ENCODE data around the gene MRPL17.

Gene MRPL17

GRCh38 chr11:6655020-6655789, 27.9 kb downstream of the MRPL17 start:
- DNase-seq (ENCODE audit: low read depth in 1 of 2, low spot score in 1 of 2), result peak in 1 of 2 donors; percentile 4

- no peak for DNase-seq (ENCODE audit: low read depth in 1 of 2, low spot score in 1 of 2)
These were observed 28.7 kb downstream of the MRPL17 start for GRCh38 chr11:6654281-6655019.

DNA sequence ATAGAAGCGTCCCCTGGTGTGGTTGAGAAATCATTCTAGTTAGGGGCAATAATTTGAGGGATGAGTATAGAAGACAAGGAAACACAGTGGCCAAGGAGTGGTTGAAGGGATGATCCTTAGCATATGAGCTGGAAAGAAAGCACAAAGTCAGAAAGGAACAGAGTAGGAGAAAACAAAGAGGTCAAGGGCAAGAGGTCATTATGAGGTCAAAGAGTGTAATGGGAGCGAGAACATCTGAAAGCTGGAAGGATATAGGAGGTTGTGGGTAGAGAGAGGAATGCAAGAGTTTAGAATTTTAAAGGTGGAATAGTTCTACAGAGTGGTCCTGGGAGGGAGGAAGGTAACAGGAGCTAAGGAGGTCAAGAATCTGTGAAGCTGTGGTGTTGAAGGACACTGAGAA, 29.5 kb downstream of the MRPL17 start:
- no peak for DNase-seq (ENCODE audit: low read depth in 1 of 2, low spot score in 1 of 2)

DNA sequence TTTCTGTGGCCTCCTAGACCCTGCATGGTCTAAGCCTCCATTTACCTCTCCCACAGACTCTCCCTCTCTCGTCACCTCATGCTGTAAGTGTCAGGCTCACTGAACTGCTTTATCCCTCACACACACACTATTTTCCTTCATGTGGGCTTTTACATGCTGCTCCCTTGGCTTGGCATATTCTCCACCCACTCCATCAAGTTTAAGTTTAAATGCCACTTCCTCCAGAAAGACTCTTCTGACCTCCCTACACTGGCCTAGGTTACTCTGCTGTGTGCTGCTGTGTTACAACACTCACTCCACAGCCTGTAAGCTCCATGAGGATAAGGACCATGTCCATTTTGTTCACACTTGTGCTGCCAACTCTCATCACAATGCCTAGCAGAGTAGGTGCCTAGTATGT, 30.0 kb downstream of the MRPL17 start:
- DNase-seq (ENCODE audit: low read depth in 1 of 2, low spot score in 1 of 2), result no peak

DNA sequence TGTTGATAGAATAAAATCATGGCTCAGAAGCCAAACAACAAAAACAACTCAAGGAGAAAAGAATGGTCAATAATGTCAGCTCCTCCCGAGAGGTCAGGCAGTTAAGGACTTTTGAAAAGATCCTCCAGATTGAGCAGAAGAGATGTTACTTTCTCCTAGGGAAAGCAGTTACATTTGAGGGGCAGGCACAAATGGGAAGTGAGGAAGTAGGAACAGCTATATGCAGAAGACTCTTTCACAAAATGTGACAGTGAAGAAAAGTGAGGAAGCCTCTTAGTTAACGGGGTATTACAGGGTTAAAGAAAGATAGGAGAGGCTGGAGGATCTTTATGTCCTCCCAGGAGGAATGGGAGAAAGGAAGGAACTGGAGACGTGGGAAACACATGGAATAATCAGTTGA, 31.0 kb downstream of the MRPL17 start:
- no peak for DNase-seq (ENCODE audit: low read depth in 1 of 2, low spot score in 1 of 2)

GRCh38 chr11:6650980-6651379, 32.2 kb downstream of the MRPL17 start:
- DNase-seq (ENCODE audit: low read depth in 1 of 2, low spot score in 1 of 2), result peak in 1 of 2 donors; percentile 19

- no peak for DNase-seq (ENCODE audit: low read depth in 1 of 2, low spot score in 1 of 2)
These were observed 33.0 kb downstream of the MRPL17 start for GRCh38 chr11:6650104-6650503.

DNA sequence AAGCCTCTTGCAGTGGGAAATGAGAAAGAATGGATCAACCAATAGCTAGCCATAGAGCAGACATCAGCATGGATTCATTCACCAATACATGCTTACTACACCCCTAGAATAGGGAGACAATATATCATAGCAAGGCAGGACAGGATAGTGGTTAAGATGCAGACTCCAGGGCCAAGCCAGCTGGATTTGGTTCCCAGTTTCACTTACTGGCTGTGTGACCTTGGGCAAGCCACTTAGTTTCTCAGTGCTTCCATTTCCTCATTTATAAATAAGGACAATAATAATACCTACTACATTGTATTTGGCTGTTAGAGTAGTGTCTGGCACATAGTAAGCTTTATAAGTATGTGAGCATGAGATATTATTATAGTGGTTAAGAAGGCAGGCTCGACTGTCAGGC, 34.6 kb downstream of the MRPL17 start:
- no peak for DNase-seq (ENCODE audit: low read depth in 1 of 2, low spot score in 1 of 2)

DNA sequence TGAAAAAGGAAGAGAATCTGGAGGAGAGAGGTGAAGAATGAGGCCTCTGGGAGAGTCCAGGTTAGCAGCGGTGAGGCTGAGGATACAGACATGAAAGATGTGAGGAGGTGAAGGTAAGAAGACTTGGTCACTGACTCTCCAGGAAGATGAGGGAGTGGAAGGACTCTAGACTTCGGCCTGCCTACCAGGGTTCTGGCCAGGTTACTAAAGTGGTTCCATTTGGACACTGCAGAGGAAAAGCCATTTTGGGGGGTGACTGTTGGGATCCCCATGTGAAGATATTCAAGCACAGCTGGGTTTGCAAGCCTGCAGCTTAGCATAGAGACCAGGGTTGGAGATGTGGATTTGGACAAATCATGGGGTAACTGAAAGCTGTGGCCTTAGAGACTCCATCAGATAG, 35.3 kb downstream of the MRPL17 start:
- no peak for DNase-seq (ENCODE audit: low read depth in 1 of 2, low spot score in 1 of 2)

DNA sequence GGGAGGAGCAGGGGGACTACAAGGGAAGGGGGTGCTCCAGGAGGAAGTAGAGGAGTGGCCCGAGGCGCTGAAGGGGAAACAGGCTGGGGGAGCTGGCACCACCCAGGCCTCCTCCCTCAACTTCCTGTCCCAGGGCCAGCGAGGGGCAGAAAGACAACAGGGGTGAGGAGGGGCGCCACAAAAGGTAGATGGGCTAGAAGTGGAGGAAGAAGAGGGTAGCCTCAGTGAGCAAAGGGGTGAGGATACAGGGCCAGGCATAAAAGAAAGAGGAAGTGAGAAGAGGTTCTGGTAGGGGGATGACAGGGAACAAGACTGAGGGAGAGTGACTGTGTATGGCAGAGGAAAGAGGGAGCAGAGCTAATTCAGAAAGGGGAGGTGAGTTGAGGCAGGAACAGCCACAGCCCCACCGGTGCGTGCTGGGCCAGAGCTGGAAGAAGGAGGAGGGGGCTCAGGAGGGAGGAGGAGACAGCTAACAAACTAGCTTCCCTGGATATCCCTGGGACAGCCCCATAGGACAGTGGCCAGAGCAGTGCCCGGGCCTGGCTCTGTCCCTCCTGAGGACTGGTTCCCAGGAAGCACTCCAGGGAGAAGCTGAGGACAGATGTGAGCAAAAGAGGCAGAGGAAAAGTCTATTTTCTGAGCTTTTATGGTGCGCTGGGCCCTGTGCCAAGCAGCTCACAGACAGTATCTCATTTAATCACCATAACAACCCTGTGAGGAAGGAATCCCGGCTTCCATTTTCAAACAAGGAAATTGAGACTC, 36.0 kb downstream of the MRPL17 start:
- no peak for DNase-seq (ENCODE audit: low read depth in 1 of 2, low spot score in 1 of 2)

GRCh38 chr11:6646576-6646917, 36.6 kb downstream of the MRPL17 start:
- DNase-seq (ENCODE audit: low read depth in 1 of 2, low spot score in 1 of 2), result no peak

DNA sequence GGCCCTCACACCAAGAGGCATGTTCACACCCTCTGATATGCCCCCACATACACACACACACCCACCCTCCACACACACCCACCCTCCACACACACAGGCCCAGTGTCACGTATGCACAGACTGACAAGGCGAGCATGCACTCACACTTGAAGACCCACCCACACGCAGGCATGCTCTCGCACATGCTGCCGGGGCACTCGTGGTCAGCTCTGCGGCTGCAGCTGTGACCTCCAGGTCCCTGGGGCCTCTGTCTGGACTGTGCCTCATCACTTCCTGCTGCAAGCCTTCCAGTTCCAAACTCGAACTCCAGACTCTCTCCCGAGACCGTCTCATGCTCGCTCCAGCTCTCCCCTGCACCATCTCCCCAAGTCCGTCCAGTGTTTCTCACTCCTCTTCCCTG, 37.1 kb downstream of the MRPL17 start:
- no peak for DNase-seq (ENCODE audit: low read depth in 1 of 2, low spot score in 1 of 2)

DNA sequence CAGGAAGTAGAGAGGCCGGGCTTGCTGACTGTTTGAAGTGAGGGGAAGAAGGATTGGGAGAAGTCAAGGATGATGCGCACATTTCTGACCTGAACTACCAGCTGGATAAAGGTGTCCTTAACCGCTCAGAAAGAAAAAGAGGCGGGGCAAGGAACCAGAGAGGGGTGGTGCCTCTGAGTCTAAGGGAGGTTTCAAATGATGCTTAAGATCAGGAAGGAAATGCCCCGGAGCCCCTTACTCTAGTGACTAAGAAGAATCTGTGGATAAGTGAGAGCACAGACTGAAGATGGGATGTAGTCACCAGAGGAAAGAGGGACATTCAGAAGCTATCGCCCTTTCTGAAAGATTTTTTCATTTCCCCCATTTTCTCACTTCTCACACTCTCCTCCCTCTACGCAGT, 40.2 kb downstream of the MRPL17 start:
- DNase-seq (ENCODE audit: low read depth in 1 of 2, low spot score in 1 of 2), result no peak

- no peak for DNase-seq (ENCODE audit: low read depth in 1 of 2, low spot score in 1 of 2)
These were observed 42.0 kb downstream of the MRPL17 start for GRCh38 chr11:6640985-6641701.

DNA sequence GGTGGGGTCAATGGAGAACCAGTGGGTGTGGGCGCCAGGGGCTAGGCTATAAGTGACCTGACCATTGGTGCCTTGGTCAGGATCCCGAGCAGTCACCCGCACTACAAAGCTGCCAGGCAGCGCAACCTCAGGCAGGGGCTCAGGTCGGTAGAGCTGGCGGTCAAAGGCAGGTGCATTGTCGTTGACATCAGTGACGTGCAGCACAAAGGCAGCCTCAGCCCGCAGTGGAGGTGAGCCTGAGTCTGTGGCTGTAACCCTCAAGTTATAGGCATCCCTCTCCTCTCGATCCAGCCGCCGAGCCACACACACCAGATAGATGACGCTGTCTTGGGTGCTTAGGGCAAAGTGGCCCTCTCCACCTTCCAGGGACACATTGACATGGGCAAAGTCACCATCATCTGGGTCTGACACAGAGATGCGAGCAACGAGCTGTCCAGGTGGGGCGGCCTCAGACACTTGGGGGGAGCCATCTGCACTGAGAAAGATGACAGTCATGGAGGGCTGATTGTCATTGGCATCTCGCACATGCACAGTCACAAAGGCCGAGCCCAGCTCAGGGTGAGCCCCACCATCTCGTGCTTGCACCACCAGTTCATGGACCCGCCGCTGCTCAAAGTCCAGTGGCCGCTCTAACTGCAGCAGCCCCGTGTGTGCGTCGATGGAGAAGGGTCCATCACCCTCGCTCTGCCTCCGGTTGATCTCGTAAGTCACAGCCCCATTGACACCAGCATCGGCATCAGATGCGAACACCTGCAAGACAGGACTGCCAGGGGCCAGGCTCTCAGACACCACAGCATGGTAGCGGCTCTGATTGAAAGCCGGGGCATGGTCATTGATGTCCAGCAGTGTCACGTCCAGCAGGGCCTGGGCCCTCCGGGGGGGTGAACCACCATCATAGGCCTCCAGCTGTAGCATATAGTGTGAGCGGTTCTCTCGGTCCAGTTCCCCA, 42.8 kb downstream of the MRPL17 start:
- no peak for DNase-seq (ENCODE audit: low read depth in 1 of 2, low spot score in 1 of 2)

DNA sequence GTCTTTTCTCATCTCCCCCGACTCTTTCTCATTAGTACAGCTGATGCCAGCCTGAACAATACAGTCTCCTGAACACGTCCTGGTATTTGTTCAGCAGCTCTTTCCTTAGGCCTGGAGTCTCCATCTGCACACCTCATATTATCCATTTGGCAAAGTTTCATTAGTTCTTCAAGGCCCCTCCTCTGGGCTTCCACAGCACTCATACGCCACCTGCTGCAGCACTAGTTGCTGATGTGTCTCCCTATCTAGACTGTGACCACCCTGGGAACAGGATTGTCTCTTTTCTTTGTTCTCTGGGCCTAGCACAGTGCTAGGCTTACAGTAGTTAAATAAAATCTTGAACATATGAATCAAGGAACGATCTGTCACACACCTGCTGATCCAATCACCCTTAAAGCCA, 44.7 kb downstream of the MRPL17 start:
- no peak for DNase-seq (ENCODE audit: low read depth in 1 of 2, low spot score in 1 of 2)

GRCh38 chr11:6637871-6638270, 45.3 kb downstream of the MRPL17 start:
- no peak for DNase-seq (ENCODE audit: low read depth in 1 of 2, low spot score in 1 of 2)

GRCh38 chr11:6636480-6636879, 46.7 kb downstream of the MRPL17 start:
- DNase-seq (ENCODE audit: low read depth in 1 of 2, low spot score in 1 of 2), result no peak

DNA sequence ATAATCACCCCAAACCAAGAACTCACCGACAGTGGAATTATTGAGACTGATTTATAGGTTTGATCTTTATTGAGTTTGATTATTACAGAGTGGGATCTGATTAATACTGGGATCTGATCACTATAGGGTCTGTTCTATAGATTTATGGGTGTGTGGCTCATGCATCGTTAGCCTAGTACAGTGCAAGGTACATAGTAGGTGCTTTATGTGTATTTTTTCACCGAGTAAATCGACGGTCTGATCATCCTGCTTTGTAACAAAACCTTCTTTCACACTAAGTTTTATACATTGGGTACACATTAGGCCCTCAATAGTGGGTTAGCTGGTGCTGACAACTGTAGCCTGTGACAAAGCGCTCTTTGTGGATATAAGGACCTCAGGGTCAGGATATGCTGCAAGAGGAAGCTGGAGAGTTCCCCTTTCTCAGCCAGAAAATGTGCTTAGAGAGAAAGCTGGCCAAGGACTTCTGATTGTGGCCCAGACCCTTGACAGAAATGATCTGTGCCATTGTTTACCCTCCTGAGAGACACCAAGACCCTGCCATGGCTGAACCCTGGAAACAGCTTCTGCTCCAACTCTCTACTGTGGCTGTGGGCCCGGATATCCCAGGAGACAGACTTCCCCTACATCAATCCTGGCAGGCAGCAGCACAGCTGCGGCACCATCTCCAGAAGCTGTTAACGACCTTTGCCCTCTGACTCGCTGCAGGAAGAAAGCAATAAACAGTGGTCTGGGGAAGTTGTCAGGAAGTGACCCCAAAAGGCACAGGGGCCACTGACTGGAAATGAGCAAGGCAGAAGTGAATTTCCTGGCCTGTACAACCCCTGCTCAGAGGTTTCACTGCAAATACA, 47.8 kb downstream of the MRPL17 start:
- DNase-seq (ENCODE audit: low read depth in 1 of 2, low spot score in 1 of 2), result no peak

All from activated CD4-positive, alpha-beta T cell treated with anti-CD3 and anti-CD28 coated beads, Interleukin-2, amount 50 U/mL, for 24 hours (primary cell).